ENCODE results near the gene STK32C. TPM values are rescaled to one million over a fixed set of nuclear protein-coding genes. Genes with fewer than 3 reads are reported as not detected.

The STK32C gene
- 10 to 100 TPM in 3 of 4 donors, 1 to 10 TPM in 1; 9.4 to 18.1 (median 16.2) TPM for total RNA-seq

DNA sequence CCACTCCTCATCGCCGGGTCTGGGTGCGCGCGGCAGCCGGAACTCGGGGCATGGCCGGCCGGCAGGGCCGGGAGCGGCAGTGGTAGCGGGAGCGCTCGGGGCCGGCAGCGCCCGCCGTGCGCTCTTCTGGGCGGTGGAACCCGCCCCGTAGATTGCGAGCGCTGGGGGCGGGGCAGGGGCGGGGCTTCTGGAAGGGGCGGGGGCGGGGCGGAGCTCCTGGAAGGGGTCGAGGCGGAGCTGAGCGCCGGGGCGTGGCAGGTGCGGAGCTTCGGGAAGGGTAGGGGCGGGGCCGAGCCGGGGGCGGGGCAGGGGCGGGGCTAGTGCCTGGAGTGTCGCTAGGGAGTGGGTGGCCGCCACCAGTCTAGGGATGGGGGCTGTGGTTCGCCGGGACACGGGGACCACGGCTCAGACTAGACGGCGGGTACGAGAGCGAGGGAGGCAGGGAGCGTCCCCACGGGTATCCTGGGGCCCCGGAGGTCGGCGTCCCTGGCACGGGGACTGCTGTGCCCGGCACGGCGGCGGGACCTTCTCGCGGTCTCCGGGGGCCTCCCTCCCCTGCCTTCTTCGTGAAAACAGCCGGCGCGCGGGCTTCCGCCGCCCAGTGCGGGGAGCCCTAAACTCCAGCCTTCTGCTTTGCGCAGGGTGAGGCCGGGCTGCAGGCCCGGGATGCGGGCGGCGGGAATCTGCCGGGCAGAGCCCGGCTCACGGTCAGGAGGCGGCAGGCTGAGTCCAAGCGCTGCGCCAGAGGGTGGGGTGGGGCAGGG lies at the start of gene STK32C:
STK32C (minus strand) TSS at position 128 of the 764 bp plus-strand sequence; CDS start at position 11, 117 bp downstream.
- TF ChIP-seq, protein P1, sequence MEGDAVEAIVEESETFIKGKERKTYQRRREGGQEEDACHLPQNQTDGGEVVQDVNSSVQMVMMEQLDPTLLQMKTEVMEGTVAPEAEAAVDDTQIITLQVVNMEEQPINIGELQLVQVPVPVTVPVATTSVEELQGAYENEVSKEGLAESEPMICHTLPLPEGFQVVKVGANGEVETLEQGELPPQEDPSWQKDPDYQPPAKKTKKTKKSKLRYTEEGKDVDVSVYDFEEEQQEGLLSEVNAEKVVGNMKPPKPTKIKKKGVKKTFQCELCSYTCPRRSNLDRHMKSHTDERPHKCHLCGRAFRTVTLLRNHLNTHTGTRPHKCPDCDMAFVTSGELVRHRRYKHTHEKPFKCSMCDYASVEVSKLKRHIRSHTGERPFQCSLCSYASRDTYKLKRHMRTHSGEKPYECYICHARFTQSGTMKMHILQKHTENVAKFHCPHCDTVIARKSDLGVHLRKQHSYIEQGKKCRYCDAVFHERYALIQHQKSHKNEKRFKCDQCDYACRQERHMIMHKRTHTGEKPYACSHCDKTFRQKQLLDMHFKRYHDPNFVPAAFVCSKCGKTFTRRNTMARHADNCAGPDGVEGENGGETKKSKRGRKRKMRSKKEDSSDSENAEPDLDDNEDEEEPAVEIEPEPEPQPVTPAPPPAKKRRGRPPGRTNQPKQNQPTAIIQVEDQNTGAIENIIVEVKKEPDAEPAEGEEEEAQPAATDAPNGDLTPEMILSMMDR (IDR thresholded peaks at IDR 0.05): peak in 1 of 5 experiments; percentile 10
- peak; percentile 37 to 80 for TF ChIP-seq POLR2A (IDR thresholded peaks at IDR 0.05)
- peak in 1 of 2 donors; percentile 86 for TF ChIP-seq EP300 (IDR thresholded peaks at IDR 0.05)
- Histone ChIP-seq H3K36me3 (no peaks in the 10 kb centered on the region), H3K4me1 (peaks cover 0 to 25% (median 9%) of the 10 kb centered on the region in 4 donors), H3K27ac (peak within 1 kb of the TSS; percentile 58 to 92 (median 75)), H3K9me3 (no peaks in the 10 kb centered on the region), H3K4me3 (peak within 1 kb of the TSS; percentile 64 to 91 (median 84)), H3K27me3 (no peaks in the 10 kb centered on the region)
- 0 to 3% methylated on average over 2 to 16 of the region's 84 CpGs for WGBS, 2 donors
- peak; percentile 85 to 86 for DNase-seq (ENCODE audit: low spot score in 2 of 2)

DNA sequence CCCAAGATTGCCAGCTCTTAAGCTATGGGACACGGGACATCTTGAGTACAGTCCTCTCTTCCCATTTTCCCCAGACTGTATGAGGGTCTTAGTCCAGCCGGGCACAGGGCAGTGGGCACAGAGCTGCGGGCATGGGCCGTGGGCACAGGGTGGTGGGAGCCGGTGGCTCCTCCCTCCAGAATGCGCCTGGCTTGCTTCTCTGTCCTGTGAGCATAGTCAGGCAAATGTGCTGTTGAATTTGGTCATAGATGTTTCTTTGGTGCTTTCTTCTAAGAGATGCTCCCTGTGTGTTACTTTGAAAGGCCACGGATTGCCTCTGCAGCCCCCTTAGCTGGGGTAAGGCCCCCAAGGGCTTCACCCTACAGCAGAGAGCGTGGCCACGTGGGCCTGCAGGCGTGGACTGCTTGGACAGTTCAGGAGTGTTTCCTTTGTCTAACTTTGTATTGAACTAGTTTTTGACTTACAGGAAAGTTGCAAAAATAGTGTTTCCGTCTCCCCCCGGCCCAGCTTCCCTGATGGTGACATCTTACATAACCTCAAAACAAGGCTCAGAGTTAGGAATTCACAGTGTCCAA lies 49.0 kb upstream of the STK32C start:
- no peak overlapping the region for H3K27ac ChIP-seq
- H3K4me1 ChIP-seq: peaks cover 0 to 4% (median 0%) of the 10 kb centered on the region in 4 donors
- WGBS, 2 donors: 94% methylated on average over 8 to 12 of the region's 12 CpGs
- no peak overlapping the region for H3K4me3 ChIP-seq
- peaks cover 0 to 42% (median 0%) of the 10 kb centered on the region in 3 donors for H3K36me3 ChIP-seq
- H3K27me3 ChIP-seq: no peaks in the 10 kb centered on the region
- DNase-seq (ENCODE audit: low spot score in 2 of 2): no peak
- no peaks in the 10 kb centered on the region for H3K9me3 ChIP-seq
- no peak for TF ChIP-seq POLR2A (IDR thresholded peaks at IDR 0.05)
- no peak for TF ChIP-seq EP300 (IDR thresholded peaks at IDR 0.05)
- TF ChIP-seq, protein P1 (IDR thresholded peaks at IDR 0.05): no peak

DNA sequence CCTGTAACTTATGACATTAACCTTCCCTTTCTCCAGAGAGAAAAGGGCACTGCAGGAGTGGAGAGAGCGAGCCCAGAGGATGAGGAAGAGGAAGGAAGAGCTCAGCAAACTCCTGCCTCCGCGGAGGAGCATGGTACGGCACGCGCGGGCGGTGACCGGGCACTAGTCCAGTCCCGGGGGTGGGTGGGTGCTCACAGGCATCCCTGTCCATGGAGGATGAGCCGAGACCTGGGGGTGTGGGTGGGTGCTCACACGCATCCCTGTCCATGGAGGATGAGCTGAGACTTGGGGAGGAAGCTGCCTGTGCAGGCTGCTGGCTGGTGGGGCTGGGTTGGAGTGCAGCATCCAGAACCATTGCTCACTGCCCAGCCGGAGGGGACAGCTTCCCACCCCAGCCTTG lies 48.0 kb upstream of the STK32C start:
- DNase-seq (ENCODE audit: low spot score in 2 of 2): no peak
- Histone ChIP-seq H3K9me3 (no peaks in the 10 kb centered on the region), H3K27me3 (no peaks in the 10 kb centered on the region), H3K4me1 (peaks cover 0 to 4% (median 0%) of the 10 kb centered on the region in 4 donors), H3K36me3 (peaks cover 0 to 48% (median 0%) of the 10 kb centered on the region in 3 donors), H3K4me3 (no peak overlapping the region), H3K27ac (no peak overlapping the region)
- WGBS, 2 donors: 81 to 90% methylated on average over 13 of the region's 13 CpGs
- no peak for TF ChIP-seq POLR2A (IDR thresholded peaks at IDR 0.05)
- TF ChIP-seq, protein P1 (IDR thresholded peaks at IDR 0.05): no peak
- TF ChIP-seq EP300 (IDR thresholded peaks at IDR 0.05): no peak

DNA sequence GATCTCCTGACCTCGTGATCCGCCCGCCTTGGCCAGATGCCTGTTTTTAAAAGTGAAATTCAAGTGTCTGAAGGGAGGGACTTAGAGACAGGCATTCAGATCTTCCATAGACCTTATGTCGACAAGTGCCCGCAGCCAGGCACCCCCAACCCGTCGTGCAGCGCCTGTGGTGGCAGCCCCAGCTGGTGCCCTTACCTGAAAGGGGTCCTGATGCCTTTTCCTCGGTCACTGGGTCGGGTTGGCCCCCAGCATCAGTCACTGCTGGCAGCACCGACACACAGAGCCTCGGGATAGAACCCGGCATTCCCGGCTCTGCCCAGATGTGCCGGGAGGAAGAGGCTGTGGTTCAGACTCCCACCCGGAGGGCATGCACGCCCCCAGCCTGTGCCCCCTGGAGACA lies 47.5 kb upstream of the STK32C start:
- Histone ChIP-seq H3K27me3 (no peaks in the 10 kb centered on the region), H3K36me3 (peaks cover 0 to 53% (median 0%) of the 10 kb centered on the region in 3 donors), H3K4me3 (no peak overlapping the region), H3K27ac (no peak overlapping the region), H3K4me1 (peaks cover 0 to 4% (median 0%) of the 10 kb centered on the region in 4 donors), H3K9me3 (no peaks in the 10 kb centered on the region)
- TF ChIP-seq EP300 (IDR thresholded peaks at IDR 0.05): no peak
- no peak for TF ChIP-seq POLR2A (IDR thresholded peaks at IDR 0.05)
- TF ChIP-seq, protein P1 (IDR thresholded peaks at IDR 0.05): no peak
- WGBS, 2 donors: 82 to 89% methylated on average over 5 to 17 of the region's 17 CpGs
- DNase-seq (ENCODE audit: low spot score in 2 of 2): no peak

All from tibial nerve (tissue), 4 donors.